HG03575 (cell line): Measurements from ENCODE around the gene PVR.
"Not testable (repeated sequence)": the region's sequence is repeated elsewhere in the genome, so short reads cannot be mapped to it uniquely, and the experiment has no call there.

Source experiments
- ATAC-seq: cut with Tn5 transposase; IDR thresholded peaks from one replicate; pipeline ENCODE4 v1.9.1; 2021; ENCODE audit not compliant: unreplicated experiment, insufficient number of reproducible peaks, low FRiP score; ENCODE audit errors: extremely low read depth

Gene PVR

GRCh38 chr19:44709434-44710266 lies 65.9 kb downstream of the PVR start:
- not testable (repeated sequence) for ATAC-seq

GRCh38 chr19:44710483-44710882 lies 66.8 kb downstream of the PVR start:
- no peak for ATAC-seq

DNA sequence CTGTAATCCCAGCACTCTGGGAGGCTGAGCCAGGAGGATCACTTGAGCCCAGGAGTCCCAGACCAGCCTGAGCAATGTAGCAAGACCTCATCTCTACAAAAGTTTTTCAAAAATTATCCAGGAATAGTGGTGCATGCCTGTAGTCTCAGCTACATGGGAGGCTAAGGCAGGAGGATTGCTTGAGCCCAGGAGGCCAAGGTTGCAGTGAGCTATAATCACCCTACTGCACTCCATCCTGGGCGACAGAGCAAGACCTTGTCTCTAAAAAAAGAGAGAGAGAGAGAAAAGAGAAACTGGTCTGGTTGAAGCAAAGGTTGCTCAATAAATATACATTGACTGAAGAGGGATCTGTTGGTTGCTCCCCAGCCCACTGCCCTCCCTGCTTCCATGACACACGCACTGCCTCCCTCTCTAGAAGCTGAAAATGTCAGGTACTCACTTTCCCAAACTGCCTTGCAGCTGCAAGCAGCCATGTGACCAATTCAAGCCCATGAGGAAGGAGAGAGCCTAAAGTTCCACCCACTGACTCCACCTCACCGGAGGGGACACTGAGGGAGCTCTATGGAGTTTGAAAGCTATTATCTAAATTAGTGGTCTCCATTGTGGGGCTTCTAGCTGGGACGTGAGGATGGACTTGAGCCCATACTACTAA lies 69.3 kb downstream of the PVR start:
- no peak for ATAC-seq
